ENCODE results near the gene HYAL2.

DNA sequence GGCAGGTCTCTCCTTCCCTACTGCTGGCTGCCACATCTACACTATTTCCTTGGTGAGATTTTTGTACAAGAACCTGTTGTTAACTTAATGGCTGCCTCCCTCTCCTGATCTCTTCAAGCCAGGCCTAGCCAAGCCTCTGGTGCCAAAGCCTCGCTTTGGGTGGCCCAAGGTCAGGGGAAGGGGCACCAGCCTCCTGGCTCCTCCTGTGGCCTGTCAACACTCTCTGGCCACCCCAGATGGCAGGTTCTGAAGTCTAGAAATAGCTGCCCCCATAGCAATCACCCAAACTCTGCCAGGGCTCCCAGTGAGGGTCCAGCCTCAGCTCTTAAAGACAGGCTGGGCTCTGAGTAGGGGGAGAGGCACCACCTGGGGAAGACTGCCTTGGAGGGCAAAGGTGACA is 35.3 kb downstream of the HYAL2 start:
- TF ChIP-seq EZH2 (IDR thresholded peaks at IDR 0.05; ENCODE audit: insufficient read depth, poor library complexity, severe bottlenecking) (no peak), EZH2phosphoT487 (IDR thresholded peaks at IDR 0.05; ENCODE audit: insufficient read depth, low read depth) (no peak)

Data from GM23248 (cell line).